Measurements from ENCODE around the gene ASB4.
A peak's percentile ranks its signal among the peaks of the same experiment; 100 is the strongest.
"Not testable (repeated sequence)": the region's sequence is repeated elsewhere in the genome, so short reads cannot be mapped to it uniquely, and the experiment has no call there.

The ASB4 gene

GRCh38 chr7:95485391-95486123, at the start of gene ASB4:
TSS of gene ASB4 (plus strand) at chr7:95485943. CDS start at chr7:95485972, 29 bp downstream.
- DNase-seq (ENCODE audit: low spot score) = no peak

- DNase-seq (ENCODE audit: low spot score) = no peak
Observed at GRCh38 chr7:95436407-95436806, 49.3 kb upstream of the ASB4 start.

GRCh38 chr7:95440394-95441038, 45.2 kb upstream of the ASB4 start:
- no peak for DNase-seq (ENCODE audit: low spot score)

- DNase-seq (ENCODE audit: low spot score) = no peak
Observed at GRCh38 chr7:95441042-95441823, 44.5 kb upstream of the ASB4 start.

- DNase-seq (ENCODE audit: low spot score) = no peak
Observed at GRCh38 chr7:95444796-95445195, 40.9 kb upstream of the ASB4 start.

GRCh38 chr7:95446618-95447017, 39.1 kb upstream of the ASB4 start:
- DNase-seq (ENCODE audit: low spot score) = no peak

- DNase-seq (ENCODE audit: low spot score) = no peak
Observed at GRCh38 chr7:95454438-95455045, 31.2 kb upstream of the ASB4 start.

- DNase-seq (ENCODE audit: low spot score) = no peak
Observed at GRCh38 chr7:95457947-95458346, 27.8 kb upstream of the ASB4 start.

GRCh38 chr7:95460653-95461052, 25.1 kb upstream of the ASB4 start:
- DNase-seq (ENCODE audit: low spot score) = not testable (repeated sequence)

GRCh38 chr7:95467912-95468607, 17.7 kb upstream of the ASB4 start:
- DNase-seq (ENCODE audit: low spot score) = no peak

- DNase-seq (ENCODE audit: low spot score) = no peak
Observed at GRCh38 chr7:95469187-95469586, 16.6 kb upstream of the ASB4 start.

- no peak for DNase-seq (ENCODE audit: low spot score)
Observed at GRCh38 chr7:95469848-95470247, 15.9 kb upstream of the ASB4 start.

GRCh38 chr7:95470452-95470851, 15.3 kb upstream of the ASB4 start:
- peak; percentile 17 for DNase-seq (ENCODE audit: low spot score)

GRCh38 chr7:95471071-95471470, 14.7 kb upstream of the ASB4 start:
- no peak for DNase-seq (ENCODE audit: low spot score)

GRCh38 chr7:95472581-95473161, 13.1 kb upstream of the ASB4 start:
- no peak for DNase-seq (ENCODE audit: low spot score)

GRCh38 chr7:95473276-95473985, 12.3 kb upstream of the ASB4 start:
- no peak for DNase-seq (ENCODE audit: low spot score)

- DNase-seq (ENCODE audit: low spot score) = no peak
Observed at GRCh38 chr7:95476072-95476847, 9.5 kb upstream of the ASB4 start.

GRCh38 chr7:95476904-95477594, 8.7 kb upstream of the ASB4 start:
- DNase-seq (ENCODE audit: low spot score) = peak; percentile 12

GRCh38 chr7:95478272-95479037, 7.3 kb upstream of the ASB4 start:
- no peak for DNase-seq (ENCODE audit: low spot score)

All from HuH-7.5 (cell line).